ENCODE results near the gene TCP11L2.
A peak's percentile ranks its signal among the peaks of the same experiment; 100 is the strongest.
"Not testable (repeated sequence)": the region's sequence is repeated elsewhere in the genome, so short reads cannot be mapped to it uniquely, and the experiment has no call there.

The TCP11L2 gene

GRCh38 chr12:106353175-106353574 lies 50.6 kb downstream of the TCP11L2 start:
- DNase-seq = no peak

GRCh38 chr12:106357549-106358395 lies 55.2 kb downstream of the TCP11L2 start, which contains the start of gene POLR3B:
Gene POLR3B (plus strand): TSS chr12:106357748. CDS start chr12:106357880, 132 bp downstream.
- peak; percentile 96 for DNase-seq

- no peak for DNase-seq
Measured at GRCh38 chr12:106358396-106359241, 56.1 kb downstream of the TCP11L2 start.

- DNase-seq = no peak
Measured at GRCh38 chr12:106359646-106360399, 57.3 kb downstream of the TCP11L2 start.

- DNase-seq = no peak
Measured at GRCh38 chr12:106360400-106360994, 58.0 kb downstream of the TCP11L2 start.

- DNase-seq = no peak
Measured at GRCh38 chr12:106362971-106363370, 60.4 kb downstream of the TCP11L2 start.

- DNase-seq = peak; percentile 27
Measured at GRCh38 chr12:106364261-106364660, 61.7 kb downstream of the TCP11L2 start.

- DNase-seq = no peak
Measured at GRCh38 chr12:106369624-106370346, 67.3 kb downstream of the TCP11L2 start.

GRCh38 chr12:106378788-106379187 lies 76.3 kb downstream of the TCP11L2 start:
- no peak for DNase-seq

- DNase-seq = no peak
Measured at GRCh38 chr12:106380954-106381353, 78.4 kb downstream of the TCP11L2 start.

- not testable (repeated sequence) for DNase-seq
Measured at GRCh38 chr12:106381866-106382265, 79.3 kb downstream of the TCP11L2 start.

GRCh38 chr12:106386813-106387535 lies 84.4 kb downstream of the TCP11L2 start:
- no peak for DNase-seq

- no peak for DNase-seq
Measured at GRCh38 chr12:106387848-106388377, 85.4 kb downstream of the TCP11L2 start.

- DNase-seq = no peak
Measured at GRCh38 chr12:106389151-106389550, 86.6 kb downstream of the TCP11L2 start.

GRCh38 chr12:106392759-106393158 lies 90.2 kb downstream of the TCP11L2 start:
- no peak for DNase-seq
